ENCODE measurements around the gene POU3F3.

The POU3F3 gene

DNA sequence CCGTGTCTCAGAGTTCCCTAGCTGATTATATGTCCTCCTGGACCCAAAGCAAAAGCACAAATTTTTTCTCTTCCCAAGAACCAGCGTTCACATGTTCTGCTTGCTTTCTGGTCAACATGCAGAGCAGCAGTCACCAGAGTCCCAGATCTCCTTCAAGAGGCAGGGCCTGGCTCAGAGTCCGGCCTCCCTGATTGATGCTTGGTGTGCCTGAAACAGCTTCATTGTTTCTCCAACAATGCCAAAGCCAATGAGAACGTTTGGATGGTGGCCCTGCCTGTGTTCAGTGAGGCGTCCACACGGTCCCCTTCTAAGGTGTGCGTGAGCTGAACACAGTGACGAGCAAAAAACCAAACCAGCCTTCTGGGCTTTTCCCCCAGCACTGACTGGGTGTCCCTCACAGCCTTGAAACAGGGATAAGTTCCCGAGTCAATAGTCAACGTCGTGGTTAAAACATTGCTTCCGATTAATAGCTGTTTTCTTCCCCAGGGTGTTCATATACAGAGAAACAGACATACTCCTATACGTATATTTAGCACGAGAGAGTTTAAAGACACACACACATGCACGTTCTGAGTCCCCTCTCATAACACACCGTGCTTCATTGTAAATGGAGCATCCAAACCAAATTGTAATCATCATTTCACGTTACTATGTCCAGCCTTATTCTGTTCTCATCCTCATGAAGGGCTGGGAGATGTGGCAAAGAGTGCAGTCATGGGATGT lies 19.3 kb upstream of the POU3F3 start:
- Histone ChIP-seq H3K4me1 (ENCODE audit: control insufficient read depth in 1 of 2, insufficient read depth in 2 of 2, low read length in 2 of 2) (no peaks in the 10 kb centered on the region), H3K27me3 (ENCODE audit: control insufficient read depth in 1 of 2, insufficient read depth in 2 of 2, low read length in 2 of 2) (no peaks in the 10 kb centered on the region), H3K36me3 (ENCODE audit: control insufficient read depth in 1 of 2, insufficient read depth in 2 of 2, low read length in 2 of 2) (no peaks in the 10 kb centered on the region), H3K4me3 (ENCODE audit: low read depth in 1 of 2, low read length in 2 of 2) (no peak overlapping the region), H3K27ac (ENCODE audit: low read depth, low read length) (no peak overlapping the region), H3K9me3 (ENCODE audit: control insufficient read depth in 1 of 2, low read length in 2 of 2) (no peaks in the 10 kb centered on the region), H3K9ac (ENCODE audit: low read depth in 1 of 2, low read length in 2 of 2) (no peak overlapping the region)

DNA sequence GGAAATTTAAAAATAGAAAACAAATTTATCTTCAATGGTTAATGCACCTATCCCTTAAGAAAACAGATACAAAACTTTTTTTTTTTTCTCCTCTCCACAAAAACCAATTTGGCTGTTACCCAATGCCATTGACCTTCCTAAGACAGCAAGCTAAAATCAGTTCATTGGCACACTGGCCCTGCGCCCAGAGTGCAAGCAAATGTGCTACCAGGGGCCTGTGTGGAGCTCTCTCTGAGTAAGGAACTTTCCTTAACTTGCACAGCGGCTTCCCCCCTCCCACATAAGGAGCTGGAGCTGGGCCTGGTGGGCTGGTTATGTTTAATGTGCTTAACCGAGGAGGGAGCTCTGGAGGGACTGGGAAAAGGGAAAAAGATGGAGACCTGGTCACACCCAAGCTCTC lies 17.6 kb upstream of the POU3F3 start:
- H3K27ac ChIP-seq (ENCODE audit: low read depth, low read length), result no peak overlapping the region
- no peaks in the 10 kb centered on the region for H3K36me3 ChIP-seq (ENCODE audit: control insufficient read depth in 1 of 2, insufficient read depth in 2 of 2, low read length in 2 of 2)
- H3K9ac ChIP-seq (ENCODE audit: low read depth in 1 of 2, low read length in 2 of 2), result no peak overlapping the region
- no peaks in the 10 kb centered on the region for H3K9me3 ChIP-seq (ENCODE audit: control insufficient read depth in 1 of 2, low read length in 2 of 2)
- peaks cover 0 to 4% of the 10 kb centered on the region in 2 donors for H3K27me3 ChIP-seq (ENCODE audit: control insufficient read depth in 1 of 2, insufficient read depth in 2 of 2, low read length in 2 of 2)
- no peak overlapping the region for H3K4me3 ChIP-seq (ENCODE audit: low read depth in 1 of 2, low read length in 2 of 2)
- H3K4me1 ChIP-seq (ENCODE audit: control insufficient read depth in 1 of 2, insufficient read depth in 2 of 2, low read length in 2 of 2), result no peaks in the 10 kb centered on the region

GRCh38 chr2:104836841-104837240 lies 17.1 kb upstream of the POU3F3 start:
- Histone ChIP-seq H3K9ac (ENCODE audit: low read depth in 1 of 2, low read length in 2 of 2) (no peak overlapping the region), H3K27ac (ENCODE audit: low read depth, low read length) (no peak overlapping the region)

GRCh38 chr2:104840156-104840555 lies 13.8 kb upstream of the POU3F3 start:
- Histone ChIP-seq H3K4me3 (ENCODE audit: low read depth in 1 of 2, low read length in 2 of 2) (no peak overlapping the region), H3K4me1 (ENCODE audit: control insufficient read depth in 1 of 2, insufficient read depth in 2 of 2, low read length in 2 of 2) (peaks cover 0 to 4% of the 10 kb centered on the region in 2 donors), H3K27me3 (ENCODE audit: control insufficient read depth in 1 of 2, insufficient read depth in 2 of 2, low read length in 2 of 2) (peaks cover 30 to 41% of the 10 kb centered on the region in 2 donors), H3K27ac (ENCODE audit: low read depth, low read length) (no peak overlapping the region), H3K9me3 (ENCODE audit: control insufficient read depth in 1 of 2, low read length in 2 of 2) (no peaks in the 10 kb centered on the region), H3K36me3 (ENCODE audit: control insufficient read depth in 1 of 2, insufficient read depth in 2 of 2, low read length in 2 of 2) (no peaks in the 10 kb centered on the region), H3K9ac (ENCODE audit: low read depth in 1 of 2, low read length in 2 of 2) (no peak overlapping the region)

More at GRCh38 chr2:104836841-104837240, 17.1 kb upstream of the POU3F3 start:
- H3K4me1 ChIP-seq (ENCODE audit: control insufficient read depth in 1 of 2, insufficient read depth in 2 of 2, low read length in 2 of 2), result no peaks in the 10 kb centered on the region
- H3K4me3 ChIP-seq (ENCODE audit: low read depth in 1 of 2, low read length in 2 of 2), result no peak overlapping the region
- peaks cover 0 to 9% of the 10 kb centered on the region in 2 donors for H3K27me3 ChIP-seq (ENCODE audit: control insufficient read depth in 1 of 2, insufficient read depth in 2 of 2, low read length in 2 of 2)
- no peaks in the 10 kb centered on the region for H3K36me3 ChIP-seq (ENCODE audit: control insufficient read depth in 1 of 2, insufficient read depth in 2 of 2, low read length in 2 of 2)
- no peaks in the 10 kb centered on the region for H3K9me3 ChIP-seq (ENCODE audit: control insufficient read depth in 1 of 2, low read length in 2 of 2)

GRCh38 chr2:104840893-104841585 lies 12.9 kb upstream of the POU3F3 start:
- H3K27ac ChIP-seq (ENCODE audit: low read depth, low read length), result no peak overlapping the region
- no peaks in the 10 kb centered on the region for H3K9me3 ChIP-seq (ENCODE audit: control insufficient read depth in 1 of 2, low read length in 2 of 2)
- no peak overlapping the region for H3K4me3 ChIP-seq (ENCODE audit: low read depth in 1 of 2, low read length in 2 of 2)
- peaks cover 0 to 4% of the 10 kb centered on the region in 2 donors for H3K4me1 ChIP-seq (ENCODE audit: control insufficient read depth in 1 of 2, insufficient read depth in 2 of 2, low read length in 2 of 2)
- no peaks in the 10 kb centered on the region for H3K36me3 ChIP-seq (ENCODE audit: control insufficient read depth in 1 of 2, insufficient read depth in 2 of 2, low read length in 2 of 2)
- H3K9ac ChIP-seq (ENCODE audit: low read depth in 1 of 2, low read length in 2 of 2), result no peak overlapping the region
- H3K27me3 ChIP-seq (ENCODE audit: control insufficient read depth in 1 of 2, insufficient read depth in 2 of 2, low read length in 2 of 2), result peaks cover 39 to 50% of the 10 kb centered on the region in 2 donors

GRCh38 chr2:104841744-104842143 lies 12.2 kb upstream of the POU3F3 start:
- H3K9me3 ChIP-seq (ENCODE audit: control insufficient read depth in 1 of 2, low read length in 2 of 2), result no peaks in the 10 kb centered on the region
- H3K36me3 ChIP-seq (ENCODE audit: control insufficient read depth in 1 of 2, insufficient read depth in 2 of 2, low read length in 2 of 2), result no peaks in the 10 kb centered on the region
- H3K4me3 ChIP-seq (ENCODE audit: low read depth in 1 of 2, low read length in 2 of 2), result no peak overlapping the region
- peaks cover 0 to 4% of the 10 kb centered on the region in 2 donors for H3K4me1 ChIP-seq (ENCODE audit: control insufficient read depth in 1 of 2, insufficient read depth in 2 of 2, low read length in 2 of 2)
- no peak overlapping the region for H3K9ac ChIP-seq (ENCODE audit: low read depth in 1 of 2, low read length in 2 of 2)
- H3K27me3 ChIP-seq (ENCODE audit: control insufficient read depth in 1 of 2, insufficient read depth in 2 of 2, low read length in 2 of 2), result peaks cover 46 to 56% of the 10 kb centered on the region in 2 donors
- H3K27ac ChIP-seq (ENCODE audit: low read depth, low read length), result no peak overlapping the region

- Histone ChIP-seq H3K4me3 (ENCODE audit: low read depth in 1 of 2, low read length in 2 of 2) (no peak overlapping the region), H3K36me3 (ENCODE audit: control insufficient read depth in 1 of 2, insufficient read depth in 2 of 2, low read length in 2 of 2) (no peaks in the 10 kb centered on the region), H3K9me3 (ENCODE audit: control insufficient read depth in 1 of 2, low read length in 2 of 2) (no peaks in the 10 kb centered on the region), H3K27ac (ENCODE audit: low read depth, low read length) (no peak overlapping the region), H3K9ac (ENCODE audit: low read depth in 1 of 2, low read length in 2 of 2) (no peak overlapping the region), H3K4me1 (ENCODE audit: control insufficient read depth in 1 of 2, insufficient read depth in 2 of 2, low read length in 2 of 2) (peaks cover 0 to 7% of the 10 kb centered on the region in 2 donors), H3K27me3 (ENCODE audit: control insufficient read depth in 1 of 2, insufficient read depth in 2 of 2, low read length in 2 of 2) (peaks cover 66 to 88% of the 10 kb centered on the region in 2 donors)
Observed at GRCh38 chr2:104844807-104845551, 8.9 kb upstream of the POU3F3 start.

- Histone ChIP-seq H3K9me3 (ENCODE audit: control insufficient read depth in 1 of 2, low read length in 2 of 2) (no peaks in the 10 kb centered on the region), H3K4me1 (ENCODE audit: control insufficient read depth in 1 of 2, insufficient read depth in 2 of 2, low read length in 2 of 2) (peaks cover 0 to 9% of the 10 kb centered on the region in 2 donors), H3K36me3 (ENCODE audit: control insufficient read depth in 1 of 2, insufficient read depth in 2 of 2, low read length in 2 of 2) (no peaks in the 10 kb centered on the region), H3K9ac (ENCODE audit: low read depth in 1 of 2, low read length in 2 of 2) (no peak overlapping the region), H3K27me3 (ENCODE audit: control insufficient read depth in 1 of 2, insufficient read depth in 2 of 2, low read length in 2 of 2) (peaks cover 72 to 94% of the 10 kb centered on the region in 2 donors), H3K27ac (ENCODE audit: low read depth, low read length) (no peak overlapping the region), H3K4me3 (ENCODE audit: low read depth in 1 of 2, low read length in 2 of 2) (no peak overlapping the region)
Observed at GRCh38 chr2:104845552-104845931, 8.4 kb upstream of the POU3F3 start.

DNA sequence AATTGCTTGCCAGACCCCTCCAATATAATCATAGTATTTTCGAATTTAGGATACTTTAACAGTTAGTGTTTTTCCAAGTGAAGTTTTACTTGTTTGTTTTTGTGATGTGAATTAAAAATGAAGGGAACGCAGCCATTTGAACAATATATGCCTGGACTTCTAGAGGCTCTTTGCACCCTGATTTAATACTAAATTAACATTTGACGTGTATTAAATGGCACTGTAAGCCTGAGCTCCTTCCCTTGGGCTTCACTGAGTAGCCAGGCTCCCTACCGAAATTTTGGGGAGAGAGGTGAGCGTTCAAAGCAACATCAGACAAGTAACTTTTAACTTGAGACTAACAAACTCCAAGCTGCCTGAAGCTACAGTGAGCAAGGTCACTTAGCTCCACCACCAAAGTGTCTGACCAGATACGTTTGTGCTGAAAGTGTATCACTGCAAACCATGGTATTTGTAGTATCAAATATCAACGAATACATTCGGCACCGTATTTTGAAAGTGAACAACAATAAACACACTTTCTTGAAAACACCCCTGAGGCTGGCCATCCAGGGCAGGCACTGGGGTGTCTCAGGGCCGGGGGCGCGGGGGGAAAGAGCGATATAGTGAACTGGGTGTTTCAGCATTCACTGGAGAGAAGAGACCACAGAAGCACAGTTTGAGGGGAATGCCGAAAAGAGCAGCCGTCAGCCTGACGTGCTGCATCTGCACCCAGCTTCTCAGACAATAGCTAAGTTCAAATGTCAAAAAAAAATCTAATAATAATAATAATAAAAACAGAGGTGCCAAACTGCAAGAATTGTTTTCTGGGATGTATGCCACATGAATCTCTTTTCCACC lies 7.7 kb upstream of the POU3F3 start:
- peaks cover 78 to 98% of the 10 kb centered on the region in 2 donors for H3K27me3 ChIP-seq (ENCODE audit: control insufficient read depth in 1 of 2, insufficient read depth in 2 of 2, low read length in 2 of 2)
- peaks cover 0 to 9% of the 10 kb centered on the region in 2 donors for H3K4me1 ChIP-seq (ENCODE audit: control insufficient read depth in 1 of 2, insufficient read depth in 2 of 2, low read length in 2 of 2)
- no peaks in the 10 kb centered on the region for H3K9me3 ChIP-seq (ENCODE audit: control insufficient read depth in 1 of 2, low read length in 2 of 2)
- H3K36me3 ChIP-seq (ENCODE audit: control insufficient read depth in 1 of 2, insufficient read depth in 2 of 2, low read length in 2 of 2), result no peaks in the 10 kb centered on the region
- no peak overlapping the region for H3K4me3 ChIP-seq (ENCODE audit: low read depth in 1 of 2, low read length in 2 of 2)
- no peak overlapping the region for H3K9ac ChIP-seq (ENCODE audit: low read depth in 1 of 2, low read length in 2 of 2)
- no peak overlapping the region for H3K27ac ChIP-seq (ENCODE audit: low read depth, low read length)

Measured in duodenal mucosa (tissue), 2 donors.